ENCODE measurements around the gene GALNT5.

DNA sequence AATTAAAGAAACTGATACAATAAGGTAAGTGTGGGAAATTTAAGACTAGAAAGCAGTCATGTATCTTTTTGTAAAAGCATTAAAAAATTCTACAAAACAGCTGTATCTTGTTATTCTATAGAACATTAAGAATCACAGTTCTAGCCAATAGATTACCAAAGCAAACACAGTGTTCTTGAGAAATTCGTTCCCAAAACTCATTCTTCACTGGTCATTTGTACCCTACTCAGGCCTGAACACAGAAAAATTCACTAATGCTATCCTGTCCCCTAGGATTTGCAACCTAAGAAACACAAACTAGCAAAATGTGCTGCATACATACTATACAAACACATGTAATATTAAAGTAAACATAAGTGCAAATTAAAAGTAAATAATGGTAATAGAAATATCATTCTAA lies 39.0 kb downstream of the GALNT5 start:
- TF ChIP-seq, protein P1, sequence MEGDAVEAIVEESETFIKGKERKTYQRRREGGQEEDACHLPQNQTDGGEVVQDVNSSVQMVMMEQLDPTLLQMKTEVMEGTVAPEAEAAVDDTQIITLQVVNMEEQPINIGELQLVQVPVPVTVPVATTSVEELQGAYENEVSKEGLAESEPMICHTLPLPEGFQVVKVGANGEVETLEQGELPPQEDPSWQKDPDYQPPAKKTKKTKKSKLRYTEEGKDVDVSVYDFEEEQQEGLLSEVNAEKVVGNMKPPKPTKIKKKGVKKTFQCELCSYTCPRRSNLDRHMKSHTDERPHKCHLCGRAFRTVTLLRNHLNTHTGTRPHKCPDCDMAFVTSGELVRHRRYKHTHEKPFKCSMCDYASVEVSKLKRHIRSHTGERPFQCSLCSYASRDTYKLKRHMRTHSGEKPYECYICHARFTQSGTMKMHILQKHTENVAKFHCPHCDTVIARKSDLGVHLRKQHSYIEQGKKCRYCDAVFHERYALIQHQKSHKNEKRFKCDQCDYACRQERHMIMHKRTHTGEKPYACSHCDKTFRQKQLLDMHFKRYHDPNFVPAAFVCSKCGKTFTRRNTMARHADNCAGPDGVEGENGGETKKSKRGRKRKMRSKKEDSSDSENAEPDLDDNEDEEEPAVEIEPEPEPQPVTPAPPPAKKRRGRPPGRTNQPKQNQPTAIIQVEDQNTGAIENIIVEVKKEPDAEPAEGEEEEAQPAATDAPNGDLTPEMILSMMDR (conservative IDR thresholded peaks at IDR 0.05 in 1 of 2, IDR thresholded peaks at IDR 0.05 in 1 of 2; ENCODE audit: low read depth in 1 of 2, low read length in 2 of 2) = no peak
- no peak for TF ChIP-seq EZH2 (IDR thresholded peaks at IDR 0.05; ENCODE audit: low read length, missing control alignments)
